Testis (tissue), 3 donors: ENCODE results near the gene MYL10. TPM values are rescaled to one million over a fixed set of nuclear protein-coding genes. Genes with fewer than 3 reads are reported as not detected.

Experiments
- DNase-seq: peaks from one replicate; pipeline ENCODE4 v3.0.0-alpha.2; 2019
- H3K27ac ChIP-seq, 2 donors: fragments of 200-600 bp; sonication (generic); one replicate each; pipeline ENCODE4 v1.5.1; 2019
- H3K27me3 ChIP-seq: fragments of 200-600 bp; sonication (generic); one replicate; pipeline ENCODE4 v1.5.1; 2019
- H3K36me3 ChIP-seq: fragments of 200-600 bp; sonication (generic); one replicate; pipeline ENCODE4 v1.5.1; 2017; ENCODE audit warnings: low read depth; ENCODE audit errors: missing control alignments
- H3K4me1 ChIP-seq: fragments of 200-600 bp; sonication (generic); one replicate; pipeline ENCODE4 v1.5.1; 2019
- H3K4me3 ChIP-seq, 2 donors: fragments of 200-600 bp; sonication (generic); one replicate each; pipeline ENCODE4 v1.5.1; 2017 to 2019
- H3K9me3 ChIP-seq: fragments of 200-600 bp; sonication (generic); one replicate; pipeline ENCODE4 v1.5.1; 2017
- POLR2A ChIP-seq: fragments of 450-650 bp; IDR thresholded peaks from one replicate; pipeline ENCODE4 v1.6.1; 2017; ENCODE audit warnings: antibody characterized with exemption, mild to moderate bottlenecking, moderate library complexity
- WGBS, 2 donors: methylation state at CpG; one replicate each; pipeline ENCODE4 v1.1.5; 2018; 5-methylcytosine and 5-hydroxymethylcytosine counted together
- intact Hi-C: fragments of 100-400 bp; cut with DNase I; formaldehyde crosslinking; loops from one replicate; pipeline ENCODE4 v1.15.1; 2023; ENCODE audit warnings: low total_unique reads
- polyA plus RNA-seq: library from polyadenylated mRNA; stranded (reverse); fragments of 350-450 nt; fragmentation: Illumina TruSeq; extraction: RNeasy Lipid Tissue Mini Kit (QIAGEN cat#74804); gene quantifications from one replicate; pipeline ENCODE4 v1.2.3, GENCODE V29; 2014; ENCODE audit warnings: low read depth, low replicate concordance; ENCODE audit not compliant: insufficient read depth
- total RNA-seq, 2 donors: library from RNA; depleted of rRNA; stranded (reverse); fragments of >200 nt; gene quantifications; one replicate each; pipeline ENCODE4 v1.2.3, GENCODE V29; 2016
- TF ChIP-seq, protein P1 (sequence below), 3 experiments: fragments of 450-650 bp in 2 of 3; fragments of 200-600 bp in 1 of 3; sonication (generic) in 1 of 3; IDR thresholded peaks; one replicate each; pipeline ENCODE4 v1.5.1; 2016 to 2019; ENCODE audit warnings: antibody characterized with exemption in 3 of 3, mild to moderate bottlenecking in 2 of 3, moderate library complexity in 1 of 3

Gene MYL10
- total and polyA plus RNA-seq, 3 donors from 2014 or later: not detected

DNA sequence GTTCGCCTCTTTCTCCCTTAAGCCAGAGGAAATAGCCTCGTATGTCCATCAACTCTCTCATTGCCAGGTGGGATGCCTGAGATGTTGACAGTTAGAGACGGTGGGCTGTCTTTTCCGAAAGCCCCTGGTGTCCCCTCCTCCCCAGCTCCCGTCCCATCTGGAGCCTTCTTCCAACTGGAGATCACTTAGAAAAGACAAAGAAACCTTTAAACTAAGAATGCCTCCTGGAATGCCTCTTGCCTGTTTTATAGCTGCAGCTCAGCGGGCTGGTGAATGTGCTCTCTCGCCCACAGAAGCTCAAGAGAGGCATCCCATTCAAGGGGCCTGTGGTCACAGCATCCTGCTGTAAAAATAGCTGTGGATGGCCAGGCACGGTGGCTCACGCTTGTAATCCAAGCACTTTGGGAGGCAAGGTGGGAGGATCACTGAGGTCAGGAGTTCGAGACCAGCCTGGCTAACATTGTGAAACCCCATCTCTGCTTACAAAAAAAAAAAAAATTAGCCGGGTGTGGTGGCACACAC, 5.2 kb upstream of the MYL10 start:
- Histone ChIP-seq H3K4me1 (peaks cover 6% of the 10 kb centered on the region), H3K36me3 (no peaks in the 10 kb centered on the region), H3K9me3 (no peaks in the 10 kb centered on the region), H3K27me3 (no peaks in the 10 kb centered on the region), H3K4me3 (no peak overlapping the region), H3K27ac (no peak overlapping the region)
- no peak for DNase-seq
- intact Hi-C loops: no loop called here
- no peak for TF ChIP-seq POLR2A
- TF ChIP-seq, protein P1, sequence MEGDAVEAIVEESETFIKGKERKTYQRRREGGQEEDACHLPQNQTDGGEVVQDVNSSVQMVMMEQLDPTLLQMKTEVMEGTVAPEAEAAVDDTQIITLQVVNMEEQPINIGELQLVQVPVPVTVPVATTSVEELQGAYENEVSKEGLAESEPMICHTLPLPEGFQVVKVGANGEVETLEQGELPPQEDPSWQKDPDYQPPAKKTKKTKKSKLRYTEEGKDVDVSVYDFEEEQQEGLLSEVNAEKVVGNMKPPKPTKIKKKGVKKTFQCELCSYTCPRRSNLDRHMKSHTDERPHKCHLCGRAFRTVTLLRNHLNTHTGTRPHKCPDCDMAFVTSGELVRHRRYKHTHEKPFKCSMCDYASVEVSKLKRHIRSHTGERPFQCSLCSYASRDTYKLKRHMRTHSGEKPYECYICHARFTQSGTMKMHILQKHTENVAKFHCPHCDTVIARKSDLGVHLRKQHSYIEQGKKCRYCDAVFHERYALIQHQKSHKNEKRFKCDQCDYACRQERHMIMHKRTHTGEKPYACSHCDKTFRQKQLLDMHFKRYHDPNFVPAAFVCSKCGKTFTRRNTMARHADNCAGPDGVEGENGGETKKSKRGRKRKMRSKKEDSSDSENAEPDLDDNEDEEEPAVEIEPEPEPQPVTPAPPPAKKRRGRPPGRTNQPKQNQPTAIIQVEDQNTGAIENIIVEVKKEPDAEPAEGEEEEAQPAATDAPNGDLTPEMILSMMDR (IDR thresholded peaks at IDR 0.05): no peak
- 89 to 95% methylated on average over 11 of the region's 11 CpGs for WGBS, 2 donors

DNA sequence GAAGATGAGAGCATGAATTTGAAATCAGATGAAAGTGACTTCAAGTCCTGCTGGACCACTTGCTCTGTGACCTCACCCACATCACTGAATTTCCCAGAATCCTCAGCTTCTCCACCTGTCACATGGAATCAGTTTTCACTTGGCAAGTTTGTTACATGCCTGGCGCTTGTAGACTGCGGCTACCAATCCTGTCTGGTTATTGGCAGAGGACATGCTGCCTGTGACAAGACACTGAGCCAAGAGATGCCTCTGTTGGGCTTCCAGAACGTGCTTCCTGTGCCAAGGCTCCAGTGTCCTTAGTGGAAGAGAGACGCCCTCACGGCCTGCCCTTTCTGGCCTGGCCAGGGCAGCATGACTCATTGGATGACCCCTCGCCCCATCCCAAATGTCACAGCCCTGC, 4.4 kb upstream of the MYL10 start:
- no peak for TF ChIP-seq POLR2A
- TF ChIP-seq, protein P1 (IDR thresholded peaks at IDR 0.05): no peak
- Histone ChIP-seq H3K36me3 (no peaks in the 10 kb centered on the region), H3K27ac (no peak overlapping the region), H3K9me3 (no peaks in the 10 kb centered on the region), H3K27me3 (no peaks in the 10 kb centered on the region), H3K4me1 (peaks cover 6% of the 10 kb centered on the region), H3K4me3 (no peak overlapping the region)
- DNase-seq: no peak
- 89 to 92% methylated on average over 2 to 6 of the region's 6 CpGs for WGBS, 2 donors
- intact Hi-C loops: no loop called here

DNA sequence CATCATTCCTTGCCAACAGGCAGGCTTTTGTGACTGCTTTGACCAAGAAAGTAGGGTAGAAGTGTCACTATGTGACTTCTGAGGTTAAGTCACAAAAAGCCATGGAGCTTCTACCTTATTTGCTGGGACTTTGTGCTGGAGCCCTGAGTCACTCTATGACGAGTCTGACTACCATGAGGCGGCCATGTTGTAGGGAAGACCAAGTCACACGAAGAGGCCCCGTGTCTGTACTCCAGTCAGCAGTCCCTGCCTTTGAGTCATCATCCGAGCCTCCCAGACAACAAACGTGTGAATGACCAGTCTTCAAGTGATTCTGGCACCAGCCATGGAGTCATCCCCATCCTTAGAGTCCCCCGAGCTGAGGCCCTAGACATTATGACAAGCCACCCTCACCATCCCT, 3.5 kb upstream of the MYL10 start:
- WGBS, 2 donors: 96 to 100% methylated on average over 7 of the region's 7 CpGs
- DNase-seq: no peak

DNA sequence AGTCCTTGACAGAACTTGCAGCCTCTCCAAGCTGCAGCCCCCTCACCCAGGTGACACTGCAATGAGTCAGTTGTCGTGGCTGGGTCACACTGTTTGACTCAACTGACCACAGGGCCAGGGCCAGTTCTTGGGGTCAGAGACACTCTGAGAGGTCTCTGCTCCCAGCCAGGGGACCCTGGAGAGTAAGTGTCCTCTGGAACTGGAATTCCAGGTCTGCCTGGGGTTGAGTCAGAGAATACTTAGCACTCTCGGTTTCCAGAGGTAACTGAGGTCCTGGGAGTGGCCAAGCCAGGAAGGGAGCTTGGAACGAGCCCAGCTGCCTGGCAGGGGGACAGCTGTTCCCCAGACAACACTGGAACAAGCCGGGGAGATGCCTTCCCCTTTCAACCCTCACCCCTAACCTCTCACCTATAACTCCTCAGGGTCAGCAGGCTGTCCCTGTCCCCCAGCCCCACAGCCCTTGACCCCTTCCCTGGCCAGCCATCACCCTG, 2.2 kb upstream of the MYL10 start:
- Histone ChIP-seq H3K36me3 (no peaks in the 10 kb centered on the region), H3K4me1 (peaks cover 7% of the 10 kb centered on the region), H3K9me3 (no peaks in the 10 kb centered on the region), H3K27me3 (no peaks in the 10 kb centered on the region), H3K4me3 (no peak overlapping the region), H3K27ac (peak overlapping the region; percentile 46 to 59)
- intact Hi-C loops: no loop called here
- 14 to 34% methylated on average over 1 to 4 of the region's 4 CpGs for WGBS, 2 donors
- DNase-seq: peak; percentile 51
- TF ChIP-seq, protein P1 (IDR thresholded peaks at IDR 0.05): no peak

More for the DNA sequence above, 3.5 kb upstream of the MYL10 start:
- Histone ChIP-seq H3K27ac (no peak overlapping the region), H3K4me1 (peaks cover 6% of the 10 kb centered on the region), H3K36me3 (no peaks in the 10 kb centered on the region), H3K9me3 (no peaks in the 10 kb centered on the region), H3K4me3 (no peak overlapping the region), H3K27me3 (no peaks in the 10 kb centered on the region)
- intact Hi-C loops: no loop called here
- TF ChIP-seq, protein P1 (IDR thresholded peaks at IDR 0.05): no peak
- no peak for TF ChIP-seq POLR2A

DNA sequence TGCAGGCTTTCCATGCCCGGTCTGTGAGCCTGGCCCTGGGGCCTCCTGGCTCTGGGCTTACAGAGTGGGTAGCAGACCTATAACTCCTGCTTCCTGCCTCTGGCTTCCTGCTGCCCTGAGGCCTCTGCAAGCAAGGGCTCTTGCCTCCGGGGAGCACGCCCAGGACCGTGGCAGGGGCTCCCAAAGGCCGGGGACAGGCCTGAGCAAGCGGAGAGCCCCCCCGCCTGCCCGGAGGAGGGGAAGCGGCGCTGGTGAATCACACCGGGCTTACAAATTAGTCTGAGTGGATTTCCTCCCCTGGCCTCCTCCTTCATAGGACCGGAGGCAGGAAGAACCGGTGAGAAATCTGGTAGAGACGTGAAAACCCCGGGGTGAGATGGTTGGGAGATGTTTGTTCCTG, 1.5 kb upstream of the MYL10 start:
- no peak overlapping the region for H3K27ac ChIP-seq

More for the DNA sequence above, 1.5 kb upstream of the MYL10 start:
- Histone ChIP-seq H3K4me1 (peaks cover 13% of the 10 kb centered on the region), H3K27me3 (no peaks in the 10 kb centered on the region), H3K36me3 (no peaks in the 10 kb centered on the region), H3K4me3 (no peak overlapping the region), H3K9me3 (no peaks in the 10 kb centered on the region)
- intact Hi-C loops: no loop called here
- 64 to 76% methylated on average over 11 to 15 of the region's 15 CpGs for WGBS, 2 donors
- no peak for DNase-seq
- no peak for TF ChIP-seq POLR2A
- TF ChIP-seq, protein P1 (IDR thresholded peaks at IDR 0.05): no peak
